HG03469 (cell line): ENCODE measurements around the gene NDUFAF2.

Experiments
- ATAC-seq: cut with Tn5 transposase; IDR thresholded peaks from one replicate; pipeline ENCODE4 v1.9.1; 2021; ENCODE audit warnings: mild to moderate bottlenecking, moderate library complexity, moderate number of reproducible peaks; ENCODE audit not compliant: unreplicated experiment

NDUFAF2 gene

DNA sequence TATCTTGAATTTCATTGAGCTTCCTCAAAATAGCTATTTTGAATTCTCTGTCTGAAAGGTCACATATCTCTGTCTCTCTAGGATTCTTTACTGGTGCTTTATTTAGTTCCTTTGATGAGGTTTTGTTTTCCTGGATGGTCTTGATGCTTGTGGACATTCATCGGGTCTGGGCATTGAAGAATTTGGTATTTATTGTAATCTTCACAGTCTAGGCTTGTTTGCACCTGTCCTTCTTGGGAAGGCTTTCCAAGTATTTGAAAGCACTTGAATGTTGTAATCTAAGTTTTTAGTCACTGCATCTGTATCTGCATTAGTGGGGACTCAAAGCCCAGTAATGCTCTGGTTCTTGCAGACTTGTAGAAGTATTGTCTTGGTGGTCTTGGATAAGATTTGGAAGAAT is 169.4 kb downstream of the NDUFAF2 start:
- no peak for ATAC-seq

DNA sequence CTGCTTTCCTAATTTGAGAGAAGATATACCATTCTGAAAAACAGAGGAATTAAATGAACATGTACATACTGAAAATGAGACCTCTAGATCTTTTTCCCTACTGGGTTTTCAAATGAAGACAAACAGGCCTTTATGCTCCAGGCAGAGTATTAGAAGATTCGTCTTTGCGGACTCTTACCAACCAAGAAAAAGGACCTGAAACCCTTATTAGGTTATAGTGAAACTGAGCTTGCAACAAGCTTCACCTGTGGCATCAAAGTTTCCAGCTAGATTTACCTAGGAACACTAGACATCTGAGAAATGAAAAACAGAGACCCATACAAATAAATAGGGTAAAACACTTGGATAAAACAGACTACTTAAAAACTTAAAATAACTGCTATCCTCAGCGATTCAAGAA is 171.0 kb downstream of the NDUFAF2 start:
- no peak for ATAC-seq

DNA sequence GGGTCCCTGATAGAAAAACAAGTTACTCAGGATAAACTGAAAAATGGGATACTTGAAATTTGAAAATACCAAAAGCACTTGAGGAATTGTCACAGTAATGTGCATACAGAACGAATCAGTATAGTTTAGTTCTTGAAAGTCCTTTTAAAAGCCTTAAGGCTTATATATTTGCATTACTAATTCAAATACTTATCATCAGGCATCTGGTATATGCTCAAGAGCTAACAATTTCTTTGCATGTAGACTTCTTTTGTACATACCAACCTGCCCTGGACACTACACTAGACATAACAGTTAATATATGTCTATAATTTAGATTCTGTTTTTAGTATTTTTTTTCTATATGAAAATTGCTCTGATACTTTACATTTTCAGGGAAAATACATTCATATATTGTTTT is 174.1 kb downstream of the NDUFAF2 start:
- ATAC-seq, result no peak

DNA sequence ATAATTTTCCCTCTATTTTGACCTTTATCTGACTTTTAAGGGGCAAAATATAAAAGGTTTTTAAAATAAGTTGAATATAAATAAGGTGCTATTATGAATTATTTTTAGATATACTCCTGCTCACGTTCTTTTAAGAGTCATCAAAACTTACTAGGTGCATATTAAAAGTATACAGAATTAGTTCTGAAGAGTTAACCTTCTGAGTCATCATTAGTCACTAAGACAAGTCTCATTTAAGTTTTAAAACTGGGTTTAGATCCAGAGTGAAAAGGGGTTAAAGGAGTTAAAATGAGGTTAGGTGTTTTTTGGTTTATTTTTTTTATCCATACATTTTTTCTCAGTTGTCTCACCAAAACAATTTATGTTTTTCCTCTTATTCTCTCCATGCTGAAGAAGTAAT is 175.5 kb downstream of the NDUFAF2 start:
- ATAC-seq, result no peak

DNA sequence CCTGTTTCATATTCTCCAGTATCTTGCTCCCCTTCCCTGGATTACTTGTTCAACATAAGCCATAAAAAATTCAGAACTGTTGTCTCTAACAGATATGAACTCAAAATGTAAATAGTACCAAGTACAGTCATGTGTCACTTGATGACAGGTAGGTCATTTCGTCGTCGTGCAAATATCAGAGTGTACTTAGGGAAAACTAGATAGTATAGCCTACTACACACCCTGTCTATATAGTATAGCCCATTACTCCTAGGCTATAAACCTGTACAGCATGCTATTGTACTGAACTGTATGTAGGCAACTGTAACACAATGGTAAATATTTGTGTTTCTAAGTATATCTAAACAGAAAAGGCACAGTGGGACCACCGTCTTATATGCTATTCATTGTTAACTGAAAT is 178.1 kb downstream of the NDUFAF2 start:
- no peak for ATAC-seq

DNA sequence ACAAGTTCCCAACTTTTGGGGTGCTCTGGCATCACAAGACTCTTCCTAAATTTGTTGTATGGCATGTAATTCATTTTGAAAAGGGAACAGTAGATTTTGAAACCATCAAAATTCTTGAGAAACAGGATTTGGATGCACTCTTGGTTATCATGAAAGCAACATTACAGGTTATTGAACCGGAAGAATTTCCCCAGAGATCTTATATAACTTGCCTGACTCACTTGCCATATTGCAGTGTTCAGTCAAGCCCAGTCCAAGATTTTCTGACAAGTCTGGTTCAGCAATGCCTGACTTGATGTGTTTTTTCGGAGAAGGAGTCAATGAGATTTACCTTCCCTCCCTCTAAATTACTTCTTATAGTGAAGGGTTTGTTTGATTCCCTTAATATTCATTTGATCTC is 185.3 kb downstream of the NDUFAF2 start:
- ATAC-seq, result no peak

DNA sequence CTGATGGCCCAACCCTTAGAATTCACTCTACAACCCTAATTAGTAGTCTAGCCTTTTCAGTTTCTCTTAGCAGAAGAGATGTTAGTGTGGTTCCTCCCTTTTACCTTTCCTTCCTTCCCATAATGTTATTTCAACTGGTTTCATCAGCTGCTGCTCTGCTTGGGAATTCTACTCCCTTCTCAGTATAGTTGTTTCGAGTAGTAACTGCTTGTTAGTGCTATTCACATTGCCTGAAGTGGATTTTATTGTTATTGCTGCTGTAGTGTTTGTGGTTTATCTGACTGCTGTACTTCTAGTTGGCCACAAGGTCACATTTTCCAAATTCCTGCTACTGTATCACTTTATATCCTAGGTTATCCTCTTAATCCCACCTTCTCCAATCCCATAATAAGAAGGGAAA is 187.6 kb downstream of the NDUFAF2 start:
- no peak for ATAC-seq

DNA sequence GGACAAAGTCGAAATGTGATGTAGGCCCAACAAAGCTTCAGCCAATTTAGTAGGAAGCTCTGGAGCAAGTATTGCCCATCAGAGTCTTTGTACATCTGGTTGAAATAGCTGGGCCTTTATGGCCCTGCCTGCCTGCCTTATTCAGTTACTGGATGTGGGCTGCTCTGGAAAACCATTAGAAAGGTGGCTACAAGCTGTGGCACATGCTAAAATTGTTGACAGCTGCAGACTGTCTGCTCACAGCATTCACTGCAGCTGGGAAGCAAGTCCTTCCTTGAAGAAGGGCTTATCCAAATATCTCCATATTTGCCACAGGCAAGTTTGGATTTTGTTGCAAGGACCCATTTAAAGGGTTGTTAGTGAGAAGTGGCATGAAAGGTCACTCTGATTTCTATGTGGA is 192.8 kb downstream of the NDUFAF2 start:
- no peak for ATAC-seq

DNA sequence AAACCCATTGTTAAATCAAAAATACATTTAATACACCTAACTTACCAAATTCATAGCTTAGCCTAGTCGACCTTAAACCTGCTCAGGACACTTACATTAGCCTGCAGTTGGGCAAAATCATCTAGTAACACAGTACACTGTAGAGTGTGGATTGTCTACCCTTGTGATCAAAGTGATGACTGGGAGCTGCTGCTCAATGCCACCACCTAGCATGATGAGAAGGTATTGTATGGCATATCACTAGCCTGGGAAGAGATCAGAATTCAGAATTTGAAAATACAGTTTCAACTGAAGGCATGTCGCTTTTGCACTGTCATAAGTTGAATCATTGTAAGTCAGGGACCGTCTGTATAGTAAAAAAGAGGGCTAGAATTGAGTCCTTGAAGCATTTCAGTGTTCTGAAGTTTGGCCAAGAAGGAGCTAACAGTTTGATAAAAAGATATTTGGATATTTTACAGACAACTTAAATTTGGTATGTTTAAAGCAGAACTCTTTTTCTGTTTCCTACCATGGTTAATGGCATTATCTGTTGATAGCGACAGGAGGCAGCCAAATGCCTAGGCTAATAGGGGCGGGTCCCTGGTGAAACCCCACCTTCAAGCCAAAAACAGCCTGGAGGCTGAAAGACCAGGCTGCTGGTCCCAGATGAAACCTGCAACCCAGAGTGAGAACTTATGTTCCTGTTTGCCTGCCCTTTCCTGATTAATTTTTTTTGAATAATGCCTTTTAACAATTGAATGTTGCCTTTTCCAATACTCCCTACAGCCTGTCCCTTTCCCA is 194.3 kb downstream of the NDUFAF2 start:
- no peak for ATAC-seq

DNA sequence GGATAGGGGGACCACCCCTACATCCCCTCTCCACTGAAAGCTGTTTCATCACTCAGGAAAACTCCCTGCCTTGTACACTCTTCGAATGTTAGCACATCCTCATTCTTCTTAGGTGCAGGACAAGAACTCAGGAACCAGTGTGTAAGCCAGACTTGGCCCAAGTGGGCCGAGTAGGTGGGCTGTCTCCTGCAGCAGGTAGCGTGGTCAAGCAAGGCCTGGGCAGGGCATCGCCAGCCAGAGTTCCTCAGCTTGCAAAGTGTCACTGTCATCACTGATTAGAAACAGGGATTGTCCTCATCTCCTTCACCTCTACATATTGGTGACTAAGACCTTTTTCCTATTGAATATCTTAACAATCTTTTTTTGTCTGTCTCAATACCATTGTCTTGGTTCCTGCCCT is 194.9 kb downstream of the NDUFAF2 start:
- no peak for ATAC-seq

DNA sequence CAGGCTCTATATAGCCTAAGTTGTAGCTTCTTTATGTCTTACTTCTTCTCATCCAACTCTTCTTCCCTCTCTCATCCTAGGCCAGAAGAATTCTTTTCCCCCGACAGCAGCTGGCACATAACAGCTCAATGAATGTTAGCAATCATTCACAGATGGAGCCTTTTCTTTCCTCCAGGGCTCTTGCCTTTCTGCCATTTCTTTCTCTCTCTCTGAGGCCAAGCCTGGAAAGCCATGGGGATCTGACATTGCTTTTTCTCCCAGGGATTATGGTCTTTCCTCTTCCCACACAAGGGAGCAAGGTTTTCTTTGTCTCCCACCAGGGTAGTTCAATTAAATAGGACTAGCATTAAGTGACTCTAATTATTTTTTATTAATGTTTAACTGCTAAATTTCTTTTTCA is 196.8 kb downstream of the NDUFAF2 start:
- ATAC-seq, result no peak

DNA sequence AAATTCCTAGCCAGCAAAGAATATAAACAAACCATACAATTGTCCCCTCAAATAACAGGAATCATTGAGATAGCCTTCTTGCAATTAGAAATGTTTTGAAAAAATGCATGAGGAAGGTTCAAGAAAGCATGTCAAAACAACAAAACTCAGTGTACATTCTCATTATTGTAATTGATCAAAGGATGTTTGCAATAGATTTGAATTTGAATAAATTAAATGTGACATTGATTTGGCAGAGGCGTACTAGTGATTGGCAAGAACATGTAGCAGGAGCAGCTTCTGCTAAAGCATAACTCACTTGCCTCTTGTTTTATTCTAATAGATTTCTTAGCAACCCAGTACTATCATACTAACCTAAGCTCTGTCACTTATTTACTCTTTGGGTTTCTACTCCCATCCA is 197.4 kb downstream of the NDUFAF2 start:
- no peak for ATAC-seq

DNA sequence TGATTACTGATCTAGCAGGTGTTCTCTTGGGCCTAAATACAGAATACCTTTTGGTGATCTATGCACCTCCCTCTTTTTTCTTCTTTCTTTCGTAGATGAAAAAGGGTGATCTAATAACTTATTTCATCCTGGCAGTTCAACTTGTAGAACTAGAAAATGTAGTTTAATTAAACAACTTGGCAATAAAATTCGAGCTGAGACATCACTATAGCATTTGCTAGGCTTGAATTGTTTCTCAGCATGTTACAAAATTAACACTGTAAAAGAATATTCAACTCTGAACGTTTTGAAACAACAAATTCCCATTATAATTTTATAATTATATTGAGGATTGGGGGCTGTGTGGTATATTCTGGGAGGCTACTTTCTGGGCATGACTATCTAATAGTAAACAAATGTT is 197.8 kb downstream of the NDUFAF2 start:
- ATAC-seq, result no peak

DNA sequence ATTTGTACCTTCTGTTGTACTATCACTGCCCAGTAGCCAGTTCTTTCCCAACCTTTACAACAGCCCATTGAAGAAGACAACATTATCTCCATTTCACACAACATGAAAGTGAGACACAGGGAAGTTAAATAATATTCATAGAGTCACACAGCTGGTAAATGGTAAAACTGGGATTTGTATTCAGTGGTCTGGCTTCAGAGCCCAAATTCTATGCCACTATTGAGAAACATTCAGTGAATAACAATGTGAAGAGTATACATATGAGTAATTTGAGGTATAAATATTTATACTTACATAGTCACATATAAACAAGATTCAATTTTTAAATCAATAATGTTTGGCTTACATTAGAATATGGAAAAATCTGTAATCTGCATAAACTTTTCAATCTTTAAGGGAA is 203.5 kb downstream of the NDUFAF2 start:
- no peak for ATAC-seq

DNA sequence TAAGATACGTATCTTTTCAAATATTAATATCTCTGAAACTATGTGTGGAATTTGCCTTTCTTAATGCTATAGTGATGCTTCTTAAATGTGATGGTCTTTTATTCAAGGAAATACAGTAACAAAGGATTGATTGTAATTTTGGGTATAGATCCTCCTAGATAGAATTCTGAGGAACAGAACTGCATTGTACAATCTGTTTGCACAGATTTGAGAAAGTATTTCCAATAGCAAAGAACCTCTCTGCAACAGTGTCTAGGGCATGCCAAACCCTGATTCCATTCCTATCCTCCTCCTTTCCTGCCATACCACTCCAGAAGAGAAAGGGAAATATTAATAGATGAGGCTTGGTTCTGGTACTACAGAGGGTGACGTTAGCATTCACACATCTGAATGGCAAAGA is 206.9 kb downstream of the NDUFAF2 start:
- no peak for ATAC-seq

DNA sequence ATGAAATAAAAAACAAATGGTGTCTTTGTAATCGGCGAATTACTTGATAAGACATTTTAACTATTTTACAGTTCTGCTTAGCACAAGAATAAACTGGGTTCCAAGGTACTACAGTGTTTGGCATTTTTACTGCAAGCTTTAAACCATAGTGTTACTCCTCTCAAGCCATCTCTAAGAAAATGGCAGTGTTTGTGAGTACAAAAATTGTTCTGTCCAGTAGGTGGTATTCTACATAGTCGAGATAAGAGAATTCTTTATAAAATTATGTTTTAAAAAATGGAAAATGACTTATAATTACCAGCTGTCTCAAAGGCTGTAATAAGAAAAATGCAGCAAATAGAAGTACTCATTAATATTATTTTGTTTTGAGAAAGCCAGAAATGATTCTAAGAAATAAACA is 214.1 kb downstream of the NDUFAF2 start:
- no peak for ATAC-seq

DNA sequence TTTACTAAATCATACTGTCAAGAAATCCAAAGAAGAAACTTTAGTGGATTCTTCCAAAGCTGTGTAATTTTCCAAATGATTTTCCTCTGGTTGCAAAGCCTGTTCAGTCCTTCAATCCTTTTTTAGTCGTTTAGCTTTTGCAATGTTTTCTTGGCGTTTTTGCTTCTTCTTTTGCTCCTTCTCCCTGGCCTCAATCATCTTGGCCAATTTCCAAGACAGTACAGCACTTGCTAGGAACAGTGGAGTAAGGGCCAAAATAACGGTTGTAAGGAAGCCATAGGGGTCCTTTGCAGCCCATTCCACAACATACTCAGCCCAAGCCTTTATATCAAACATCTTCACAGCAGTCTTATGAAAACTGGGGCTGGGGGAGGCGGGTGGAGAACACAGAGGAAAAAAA is 214.8 kb downstream of the NDUFAF2 start:
- no peak for ATAC-seq

DNA sequence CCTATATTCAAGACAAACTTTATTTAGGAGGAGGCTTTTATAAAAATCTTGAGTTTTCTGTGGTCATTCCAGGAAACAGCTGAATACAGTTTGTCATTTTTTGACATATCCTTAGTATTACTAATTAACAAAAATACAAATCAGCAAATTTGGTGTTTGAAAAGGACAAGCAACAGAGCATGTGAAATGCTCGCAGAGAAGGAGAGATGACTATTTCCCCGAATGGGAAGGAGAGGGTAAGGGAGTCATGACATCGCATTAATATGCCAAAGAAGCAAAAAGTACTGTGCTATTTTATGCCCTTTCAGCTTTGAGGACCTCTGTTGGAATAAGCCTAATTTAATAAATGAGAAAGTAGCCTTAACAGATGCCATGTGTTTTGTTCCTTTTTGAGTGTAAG is 215.5 kb downstream of the NDUFAF2 start:
- ATAC-seq, result no peak

DNA sequence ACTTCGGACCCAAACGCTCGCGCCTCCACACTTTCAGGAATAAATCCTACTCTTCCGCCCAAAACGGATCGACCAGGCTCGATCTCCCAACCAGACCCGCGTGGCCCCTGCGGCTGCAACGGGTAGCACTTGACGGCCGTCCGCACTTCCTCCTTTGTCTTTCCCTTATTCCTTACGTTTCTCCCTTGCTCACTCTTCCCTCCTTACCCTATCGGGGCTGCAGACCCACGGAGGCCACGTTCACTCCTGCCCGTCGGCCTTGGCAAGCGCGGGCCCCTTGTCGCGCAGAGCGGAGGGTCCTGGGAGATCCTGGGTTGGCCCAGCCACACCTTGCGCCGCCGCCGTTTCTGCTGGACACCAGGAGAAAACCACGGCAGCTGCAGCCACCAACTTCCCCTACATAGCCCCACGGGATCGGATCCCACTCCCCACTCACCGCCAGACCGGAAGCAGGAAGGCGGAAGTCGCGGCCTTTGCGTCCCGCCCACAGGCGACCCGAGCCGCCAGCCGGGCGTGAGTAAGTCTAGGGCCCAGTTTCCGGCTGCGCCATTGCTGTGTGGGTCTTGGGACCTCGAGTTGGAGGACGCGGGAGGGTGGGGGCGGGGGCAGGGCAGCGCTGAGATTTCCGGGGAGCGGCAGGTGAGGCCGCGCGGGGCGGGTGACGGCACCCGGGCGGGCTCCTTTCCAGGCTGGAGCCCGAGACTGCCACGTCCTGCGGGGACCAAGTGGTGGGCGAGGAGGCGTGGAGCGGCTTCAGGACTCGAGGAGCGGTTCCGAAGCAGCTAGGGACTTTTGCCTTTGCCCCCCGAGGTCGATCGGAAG is 217.2 kb downstream of the NDUFAF2 start, which contains the start of gene SMIM15:
SMIM15 (minus strand) TSS at position 459 of the 822 bp plus-strand sequence. CDS start 2,297 bp downstream, outside the sequence.
- ATAC-seq, result peak; percentile 90

DNA sequence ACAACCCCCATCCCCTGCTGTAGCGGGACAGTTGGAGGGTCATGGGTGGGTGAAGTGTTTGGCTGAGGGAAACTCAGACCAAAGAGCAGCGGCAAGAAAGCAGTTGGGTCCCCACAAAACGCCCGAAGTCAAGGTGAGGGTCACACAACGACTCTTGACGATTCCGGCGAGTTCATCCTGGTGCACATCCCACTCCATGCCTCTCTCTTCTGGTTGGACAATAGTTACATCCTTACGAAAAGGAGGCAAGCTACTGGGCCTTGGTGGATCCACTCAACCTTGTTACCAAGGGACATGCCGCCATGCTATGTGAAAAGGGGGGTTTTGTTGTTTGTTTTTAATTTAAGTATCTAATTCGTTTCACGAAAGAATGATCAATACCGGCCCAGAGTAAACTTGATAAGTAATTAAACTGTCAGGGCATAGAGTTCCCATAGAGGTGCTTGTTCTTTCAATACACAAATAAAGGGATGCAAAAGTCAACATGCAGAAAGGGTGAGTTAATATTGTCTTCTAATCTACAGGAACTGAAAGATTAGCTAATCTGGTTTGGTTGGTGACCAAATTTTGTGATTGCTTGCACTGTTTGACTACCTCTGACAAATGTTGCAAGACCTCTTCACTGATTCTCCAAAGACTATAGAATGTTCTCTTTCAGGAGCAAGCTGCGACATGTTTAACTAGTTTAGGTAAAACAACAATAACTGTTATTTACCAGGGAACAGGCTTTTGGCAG is 218.0 kb downstream of the NDUFAF2 start:
- no peak for ATAC-seq

DNA sequence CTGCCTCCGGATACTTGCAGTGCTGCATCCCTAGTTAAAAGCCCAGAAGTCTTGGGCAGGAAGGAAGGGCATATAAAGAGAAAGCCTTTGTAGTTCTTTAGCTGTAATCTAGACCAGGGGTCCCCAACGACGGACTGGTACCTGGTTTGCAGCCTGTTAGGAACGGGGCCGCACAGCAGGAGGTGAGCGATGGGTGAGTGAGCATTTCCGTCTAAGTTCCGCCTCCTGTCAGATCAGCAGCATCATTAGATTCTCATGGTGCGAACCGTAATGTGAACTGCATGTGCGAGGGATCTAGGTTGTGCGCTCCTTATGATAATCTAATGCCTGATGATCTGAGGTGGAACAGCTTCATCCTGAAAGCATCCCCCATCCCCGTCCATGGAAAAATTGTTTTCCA is 218.9 kb downstream of the NDUFAF2 start:
- ATAC-seq, result no peak

DNA sequence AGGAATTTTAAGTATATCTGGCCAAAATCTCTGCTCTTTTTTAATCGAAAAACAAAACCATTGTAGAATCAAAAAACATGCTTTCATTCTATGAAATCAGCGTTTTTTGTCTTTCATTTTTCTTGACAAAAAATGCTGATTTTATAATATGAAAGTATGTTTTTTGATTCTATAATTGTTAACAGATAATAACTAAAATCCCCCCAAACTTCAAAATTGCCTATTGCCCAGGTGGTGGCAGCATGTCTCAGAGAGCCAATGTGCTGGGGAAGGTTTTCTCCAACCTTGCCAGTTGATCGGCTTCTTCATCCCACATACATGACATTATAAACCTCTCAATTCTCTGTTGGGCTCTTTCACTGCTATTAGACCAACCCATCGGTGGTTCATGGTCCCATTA is 222.4 kb downstream of the NDUFAF2 start:
- no peak for ATAC-seq
